Forelimb muscle (tissue), 1 donor: ENCODE data around the gene IQSEC3. TPM values are rescaled to one million over a fixed set of nuclear protein-coding genes. Genes with fewer than 3 reads are reported as not detected.
"Not testable (repeated sequence)": the region's sequence is repeated elsewhere in the genome, so short reads cannot be mapped to it uniquely, and the experiment has no call there.

Experiments
- DNase-seq: peaks from one replicate; pipeline ENCODE4 v3.0.0-alpha.2; 2013; ENCODE audit warnings: low read depth
- polyA plus RNA-seq: library from polyadenylated mRNA; unstranded; fragments of 120-200 nt; gene quantifications from one replicate; pipeline ENCODE4 v1.2.1, GENCODE V29; 2013; ENCODE audit not compliant: insufficient read length

Gene IQSEC3
- polyA plus RNA-seq, 1 donor: 2.9 TPM

GRCh38 chr12:177980-178828 is 111.6 kb downstream of the IQSEC3 start:
- no peak for DNase-seq

- no peak for DNase-seq
These were observed 112.2 kb downstream of the IQSEC3 start for GRCh38 chr12:178829-179109.

GRCh38 chr12:179131-179884 is 112.7 kb downstream of the IQSEC3 start:
- no peak for DNase-seq

- DNase-seq: no peak
These were observed 113.3 kb downstream of the IQSEC3 start for GRCh38 chr12:179885-180284.

GRCh38 chr12:180445-180844 is 113.9 kb downstream of the IQSEC3 start:
- no peak for DNase-seq

- DNase-seq: no peak
These were observed 115.4 kb downstream of the IQSEC3 start for GRCh38 chr12:181921-182320.

- no peak for DNase-seq
These were observed 115.9 kb downstream of the IQSEC3 start for GRCh38 chr12:182381-182892.

- no peak for DNase-seq
These were observed 118.4 kb downstream of the IQSEC3 start for GRCh38 chr12:184811-185575.

GRCh38 chr12:185576-185955 is 119.0 kb downstream of the IQSEC3 start:
- DNase-seq: no peak

GRCh38 chr12:186006-186625 is 119.5 kb downstream of the IQSEC3 start:
- no peak for DNase-seq

- not testable (repeated sequence) for DNase-seq
These were observed 121.7 kb downstream of the IQSEC3 start for GRCh38 chr12:187986-188909.

- no peak for DNase-seq
These were observed 122.5 kb downstream of the IQSEC3 start for GRCh38 chr12:188910-189621.

- no peak for DNase-seq
These were observed 123.0 kb downstream of the IQSEC3 start for GRCh38 chr12:189622-189962.

GRCh38 chr12:190881-191280 is 124.3 kb downstream of the IQSEC3 start:
- no peak for DNase-seq

- DNase-seq: no peak
These were observed 125.0 kb downstream of the IQSEC3 start for GRCh38 chr12:191541-191940.

- no peak for DNase-seq
These were observed 126.7 kb downstream of the IQSEC3 start for GRCh38 chr12:193261-193660.

GRCh38 chr12:194276-194675 is 127.7 kb downstream of the IQSEC3 start:
- no peak for DNase-seq

- DNase-seq: no peak
These were observed 128.6 kb downstream of the IQSEC3 start for GRCh38 chr12:195156-195555.

GRCh38 chr12:195951-196350 is 129.4 kb downstream of the IQSEC3 start:
- no peak for DNase-seq

GRCh38 chr12:196436-196835 is 129.9 kb downstream of the IQSEC3 start:
- no peak for DNase-seq
